Neuronal stem cell (in vitro differentiated cells): ENCODE measurements around the gene PTGER3.

Experiments
- DNase-seq: peaks from one replicate; pipeline ENCODE4 v3.0.0-alpha.2; 2013; ENCODE audit warnings: low spot score
- H2AFZ ChIP-seq: one replicate; pipeline ENCODE4 v1.6.1; 2013; ENCODE audit warnings: mild to moderate bottlenecking, low read length, inconsistent platforms
- H2AK5ac ChIP-seq: 2 replicates; pipeline ENCODE4 v1.6.1; 2013; ENCODE audit warnings: low read depth, mild to moderate bottlenecking, inconsistent platforms, low read length, moderate library complexity, mixed read lengths
- H2BK120ac ChIP-seq: 2 replicates; pipeline ENCODE4 v1.6.1; 2013; ENCODE audit warnings: low read depth, mild to moderate bottlenecking, inconsistent platforms, low read length, moderate library complexity, mixed read lengths
- H2BK12ac ChIP-seq: one replicate; pipeline ENCODE4 v1.6.1; 2013; ENCODE audit warnings: low read length, inconsistent platforms
- H2BK15ac ChIP-seq: 2 replicates; pipeline ENCODE4 v1.6.1; 2013; ENCODE audit warnings: mild to moderate bottlenecking, low read length, inconsistent platforms, mixed read lengths
- H2BK5ac ChIP-seq: one replicate; pipeline ENCODE4 v1.6.1; 2013; ENCODE audit warnings: inconsistent platforms, mild to moderate bottlenecking, low read length, moderate library complexity
- H3K14ac ChIP-seq: one replicate; pipeline ENCODE4 v1.6.1; 2013; ENCODE audit warnings: low read length, inconsistent platforms
- H3K18ac ChIP-seq: 2 replicates; pipeline ENCODE4 v1.6.1; 2013; ENCODE audit warnings: low read length, inconsistent platforms
- H3K23ac ChIP-seq: 2 replicates; pipeline ENCODE4 v1.6.1; 2013; ENCODE audit warnings: low read depth, mild to moderate bottlenecking, mixed read lengths, low read length, inconsistent platforms; ENCODE audit not compliant: poor library complexity
- H3K27ac ChIP-seq: replicated peaks from 3 replicates; pipeline ENCODE4 v1.5.1; 2013; ENCODE audit warnings: low read length, inconsistent platforms
- H3K27me3 ChIP-seq, 3 experiments: 2 replicates each; pipeline ENCODE4 v1.6.1; 2013; ENCODE audit warnings: low read length in 3 of 3, mild to moderate bottlenecking in 2 of 3, inconsistent platforms in 1 of 3, low read depth in 1 of 3, mixed read lengths in 1 of 3, moderate library complexity in 1 of 3; ENCODE audit not compliant: control insufficient read depth in 3 of 3, insufficient read depth in 3 of 3
- H3K36me3 ChIP-seq, 2 donors: replicated peaks in 1 of 2; 2 replicates each; pipeline ENCODE4 v1.6.1; 2013; ENCODE audit warnings: low read length in 2 of 2; ENCODE audit not compliant: control insufficient read depth in 2 of 2, insufficient read depth in 2 of 2
- H3K4ac ChIP-seq: 2 replicates; pipeline ENCODE4 v1.6.1; 2013; ENCODE audit warnings: inconsistent platforms, mild to moderate bottlenecking, low read length, moderate library complexity
- H3K4me1 ChIP-seq, 2 donors: 1 replicate in 1 of 2; 2 replicates in 1 of 2; pipeline ENCODE4 v1.6.1; 2013; ENCODE audit warnings: low read length in 2 of 2, low read depth in 1 of 2; ENCODE audit not compliant: control insufficient read depth in 2 of 2, insufficient read depth in 1 of 2
- H3K4me2 ChIP-seq: one replicate; pipeline ENCODE4 v1.6.1; 2013; ENCODE audit warnings: mild to moderate bottlenecking, low read length, inconsistent platforms; ENCODE audit not compliant: insufficient read depth, poor library complexity, severe bottlenecking
- H3K4me3 ChIP-seq, 2 donors: 2 replicates each; pipeline ENCODE4 v1.5.1; 2013; ENCODE audit warnings: low read length in 2 of 2, mild to moderate bottlenecking in 2 of 2, inconsistent platforms in 1 of 2, moderate library complexity in 1 of 2
- H3K79me1 ChIP-seq: one replicate; pipeline ENCODE4 v1.6.1; 2013; ENCODE audit warnings: low read depth, mild to moderate bottlenecking, inconsistent platforms, low read length, moderate library complexity
- H3K9ac ChIP-seq: one replicate; pipeline ENCODE4 v1.6.1; 2013; ENCODE audit warnings: mild to moderate bottlenecking, low read depth, low read length, inconsistent platforms; ENCODE audit not compliant: poor library complexity
- H3K9me3 ChIP-seq, 2 donors: replicated peaks in 1 of 2; 2 replicates each; pipeline versions ENCODE3 to v1.6.1; 2013; ENCODE audit warnings: low read length in 2 of 2, mild to moderate bottlenecking in 2 of 2, inconsistent platforms in 1 of 2, low read depth in 1 of 2, mixed read lengths in 1 of 2, moderate library complexity in 1 of 2; ENCODE audit not compliant: control insufficient read depth in 2 of 2, insufficient read depth in 1 of 2
- H4K8ac ChIP-seq: one replicate; pipeline ENCODE4 v1.6.1; 2013; ENCODE audit warnings: low read depth, mild to moderate bottlenecking, inconsistent platforms, low read length, moderate library complexity
- H4K91ac ChIP-seq: one replicate; pipeline ENCODE4 v1.6.1; 2013; ENCODE audit warnings: low read length, low read depth, mild to moderate bottlenecking, inconsistent platforms; ENCODE audit not compliant: poor library complexity
- WGBS, 2 donors: extraction: QIAGEN DNeasy Blood & Tissue Kit; methylation state at CpG; one replicate each; pipeline ENCODE4 v1.1.7; 2013; ENCODE audit warnings: missing lambda C conversion rate in 2 of 2, mixed read lengths in 1 of 2; ENCODE audit not compliant: insufficient read length in 2 of 2, insufficient replicate concordance in 1 of 2; ENCODE audit errors: extremely low coverage in 2 of 2; 5-methylcytosine and 5-hydroxymethylcytosine counted together

Gene PTGER3

DNA sequence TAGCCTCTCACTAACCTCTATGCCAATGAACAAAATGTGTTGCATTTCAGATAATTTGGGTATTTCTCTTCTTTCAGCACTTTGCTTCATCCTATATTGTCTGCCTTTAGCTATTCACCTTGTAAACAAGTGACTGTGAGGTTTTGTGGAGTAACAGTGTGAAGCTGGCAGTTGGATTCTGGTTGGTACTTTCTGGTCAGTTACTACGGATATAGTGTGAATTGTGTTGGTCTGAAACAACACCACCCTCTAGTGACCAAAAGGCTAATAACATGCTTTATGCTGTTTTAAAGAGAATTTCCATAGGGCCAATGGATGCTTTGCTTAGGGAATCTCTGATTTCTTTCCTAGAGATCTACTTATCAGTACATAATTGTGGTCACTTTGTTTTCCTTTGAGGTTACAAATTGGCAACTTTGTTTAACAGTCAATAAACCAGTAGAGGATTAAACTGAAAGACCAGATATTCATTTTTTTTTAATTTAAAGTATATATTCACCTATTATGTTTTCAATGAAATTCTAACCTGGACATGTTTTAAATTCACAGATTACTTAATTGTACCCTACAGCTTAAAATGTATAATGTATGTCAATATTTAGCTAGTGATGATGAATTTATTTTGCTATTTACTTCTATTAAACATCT, 2.5 kb upstream of the PTGER3 start:
- Histone ChIP-seq H2BK5ac (no peak overlapping the region), H3K79me1 (peaks cover 4% of the 10 kb centered on the region), H3K9ac (no peak overlapping the region), H2BK15ac (no peak overlapping the region), H3K23ac (no peak overlapping the region), H3K18ac (no peak overlapping the region), H3K4me1 (peaks cover 2 to 4% of the 10 kb centered on the region in 2 donors), H3K36me3 (peaks cover 0 to 6% of the 10 kb centered on the region in 2 donors), H3K14ac (no peak overlapping the region), H3K4ac (no peak overlapping the region), H2AFZ (no peak overlapping the region), H4K91ac (no peak overlapping the region), H4K8ac (no peak overlapping the region), H2BK12ac (no peak overlapping the region), H2AK5ac (no peak overlapping the region), H2BK120ac (no peak overlapping the region), H3K4me2 (no peak overlapping the region), H3K9me3 (peaks cover 0 to 7% of the 10 kb centered on the region in 2 donors), H3K27ac (no peak overlapping the region), H3K4me3 (no peak overlapping the region), H3K27me3 (peaks cover 13 to 46% (median 25%) of the 10 kb centered on the region in 3 experiments)
- WGBS, 2 donors, result no CpG with 5 or more reads among the region's 1 CpG
- DNase-seq, result peak; percentile 70

DNA sequence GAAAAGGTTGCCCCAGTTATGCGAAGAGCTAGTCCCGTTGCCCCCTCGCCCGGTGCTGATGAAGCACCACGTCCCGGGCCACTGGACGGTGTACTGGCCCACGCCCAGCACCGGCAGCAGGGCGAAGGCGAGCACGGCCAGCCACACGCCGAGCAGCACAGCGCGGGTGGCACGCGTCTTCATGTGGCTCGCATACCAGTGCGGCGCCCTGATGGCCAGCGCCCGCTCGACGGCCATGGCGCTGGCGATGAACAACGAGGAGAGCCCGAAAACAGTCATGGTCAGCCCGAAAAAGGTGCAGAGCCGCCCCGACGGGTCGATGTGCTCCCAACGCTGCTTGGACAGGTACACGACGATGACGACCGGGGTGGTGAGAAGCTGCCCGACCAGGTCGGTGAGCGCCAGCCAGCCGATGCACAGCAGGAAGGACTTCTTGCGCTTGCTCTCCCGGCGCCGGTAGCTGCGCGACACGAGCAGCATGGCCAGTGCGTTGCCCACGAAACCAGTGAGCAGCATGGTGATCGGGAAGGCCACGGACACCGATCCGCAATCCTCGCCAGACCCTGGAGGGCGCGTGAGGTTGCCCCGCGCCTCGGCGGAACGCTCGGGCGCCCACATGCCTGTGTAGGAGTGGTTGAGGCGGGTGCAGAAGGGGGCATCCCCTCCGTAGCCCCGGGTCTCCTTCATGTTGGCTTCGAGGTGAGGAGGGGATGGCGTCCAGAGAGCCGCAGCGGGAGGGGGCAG, 553 bp downstream of the PTGER3 start:
- Histone ChIP-seq H3K23ac (peak overlapping the region; percentile 95), H3K27me3 (peaks cover 13 to 58% (median 25%) of the 10 kb centered on the region in 3 experiments), H3K9me3 (peaks cover 0 to 7% of the 10 kb centered on the region in 2 donors), H2BK5ac (no peak overlapping the region), H2BK15ac (no peak overlapping the region), H3K4me1 (peaks cover 2 to 4% of the 10 kb centered on the region in 2 donors), H4K91ac (no peak overlapping the region), H3K14ac (peak overlapping the region; percentile 82), H2AFZ (peak overlapping the region; percentile 94), H2BK12ac (peak overlapping the region; percentile 41), H3K4ac (no peak overlapping the region), H3K9ac (peak overlapping the region; percentile 91), H3K27ac (no peak overlapping the region), H2AK5ac (peak overlapping the region; percentile 63), H3K79me1 (peaks cover 4% of the 10 kb centered on the region), H3K4me2 (peak overlapping the region; percentile 98), H3K4me3 (peak overlapping the region; percentile 35 to 83), H3K18ac (peak overlapping the region; percentile 90), H3K36me3 (no peaks in the 10 kb centered on the region), H2BK120ac (peak overlapping the region; percentile 31), H4K8ac (peak overlapping the region; percentile 99)
- WGBS, 2 donors, result no CpG with 5 or more reads among the region's 73 CpGs
- DNase-seq, result no peak

DNA sequence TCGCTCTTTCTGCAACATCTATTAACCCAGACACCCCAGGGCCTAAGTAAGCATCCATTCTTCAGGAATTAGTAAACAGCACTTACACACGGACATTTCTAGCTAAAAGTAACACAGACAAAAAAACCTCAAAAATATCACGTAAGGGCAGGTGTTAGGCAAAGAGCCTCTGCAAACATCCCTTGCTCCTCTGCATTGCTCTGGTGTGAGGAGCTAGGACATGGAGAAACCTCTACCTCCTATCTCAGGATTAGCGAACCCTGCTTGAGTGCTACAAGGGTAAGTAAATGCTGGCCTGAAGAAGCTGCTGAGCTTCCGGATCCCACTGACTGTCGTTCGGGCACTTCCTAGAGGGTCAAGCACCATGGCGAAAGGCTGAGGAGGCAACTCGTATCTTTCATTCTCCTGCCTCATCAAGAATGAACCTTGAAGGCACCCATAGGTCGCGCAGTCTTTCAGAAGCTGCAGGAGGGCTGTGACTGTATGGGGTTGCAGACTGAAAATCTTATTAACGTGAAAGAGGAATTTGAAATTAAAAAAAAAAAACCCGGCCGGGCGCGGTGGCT, 2.1 kb downstream of the PTGER3 start:
- Histone ChIP-seq H2AK5ac (no peak overlapping the region), H3K27ac (no peak overlapping the region), H3K9ac (no peak overlapping the region), H3K79me1 (peaks cover 4% of the 10 kb centered on the region), H3K4me1 (peaks cover 2 to 4% of the 10 kb centered on the region in 2 donors), H2BK120ac (no peak overlapping the region), H2BK15ac (no peak overlapping the region), H3K14ac (no peak overlapping the region), H2BK12ac (no peak overlapping the region), H3K36me3 (no peaks in the 10 kb centered on the region), H2BK5ac (no peak overlapping the region), H3K9me3 (peaks cover 0 to 7% of the 10 kb centered on the region in 2 donors), H3K27me3 (peaks cover 13 to 58% (median 25%) of the 10 kb centered on the region in 3 experiments), H3K4ac (no peak overlapping the region), H2AFZ (no peak overlapping the region), H3K4me3 (no peak overlapping the region), H3K4me2 (no peak overlapping the region), H4K91ac (no peak overlapping the region), H3K23ac (no peak overlapping the region), H4K8ac (no peak overlapping the region), H3K18ac (no peak overlapping the region)
- WGBS, 2 donors, result no CpG with 5 or more reads among the region's 16 CpGs
- no peak for DNase-seq

DNA sequence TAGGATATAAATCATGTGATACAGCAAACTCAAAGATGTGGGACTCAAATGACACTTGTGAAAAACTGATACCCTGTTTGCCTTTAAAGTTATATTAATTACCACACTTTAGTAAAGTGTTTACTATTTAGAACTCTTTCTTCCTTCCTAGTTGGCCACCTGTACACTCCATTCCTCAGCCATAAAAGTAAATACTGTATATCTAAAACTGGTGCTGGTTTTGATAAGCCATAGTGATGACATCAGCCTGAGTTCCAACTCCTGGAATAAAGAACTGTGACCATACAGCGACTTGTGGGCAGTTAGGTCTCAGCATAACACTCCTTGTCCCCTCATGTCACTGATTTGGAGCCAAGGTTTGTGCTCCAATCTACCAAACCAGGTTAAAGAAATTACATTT, 2.8 kb downstream of the PTGER3 start:
- Histone ChIP-seq H2AFZ (no peak overlapping the region), H2BK15ac (no peak overlapping the region), H3K4ac (no peak overlapping the region), H2BK5ac (no peak overlapping the region), H3K14ac (no peak overlapping the region), H3K36me3 (no peaks in the 10 kb centered on the region), H2BK120ac (no peak overlapping the region), H3K4me3 (no peak overlapping the region), H3K27me3 (peaks cover 13 to 57% (median 25%) of the 10 kb centered on the region in 3 experiments), H3K4me2 (no peak overlapping the region), H3K9ac (no peak overlapping the region), H4K8ac (no peak overlapping the region), H3K23ac (no peak overlapping the region), H3K9me3 (peaks cover 0 to 7% of the 10 kb centered on the region in 2 donors), H4K91ac (no peak overlapping the region), H2AK5ac (no peak overlapping the region), H3K18ac (no peak overlapping the region), H3K79me1 (peaks cover 4% of the 10 kb centered on the region), H3K27ac (no peak overlapping the region), H3K4me1 (peaks cover 2 to 4% of the 10 kb centered on the region in 2 donors), H2BK12ac (no peak overlapping the region)
- no peak for DNase-seq
- WGBS, 2 donors, result no CpG with 5 or more reads among the region's 1 CpG
